Measurements from ENCODE around the gene CLSTN2.

CLSTN2 gene

GRCh38 chr3:140250010-140250855 is 315.2 kb downstream of the CLSTN2 start:
- TF ChIP-seq POLR2AphosphoS5 (IDR thresholded peaks at IDR 0.05; ENCODE audit: low read depth, low read length) (no peak), TAF1 (IDR thresholded peaks at IDR 0.05; ENCODE audit: low read depth, low read length) (no peak), PAX5 (IDR thresholded peaks at IDR 0.05; ENCODE audit: insufficient read depth, low read length, severe bottlenecking) (no peak), POLR2A (IDR thresholded peaks at IDR 0.05; ENCODE audit: low read depth, low read length) (no peak), POU2F2 (IDR thresholded peaks at IDR 0.05; ENCODE audit: low read depth, low read length) (no peak), SPI1 (IDR thresholded peaks at IDR 0.05; ENCODE audit: low read depth, low read length) (no peak)
- DNase-seq (ENCODE audit: insufficient read length, low spot score) (no peak), FAIRE-seq (no peak)

GRCh38 chr3:140250945-140251344 is 316.0 kb downstream of the CLSTN2 start:
- TF ChIP-seq SPI1 (IDR thresholded peaks at IDR 0.05; ENCODE audit: low read depth, low read length) = no peak
- no peak for TF ChIP-seq POLR2A (IDR thresholded peaks at IDR 0.05; ENCODE audit: low read depth, low read length)
- FAIRE-seq (no peak), DNase-seq (ENCODE audit: insufficient read length, low spot score) (no peak)

- FAIRE-seq (no peak), DNase-seq (ENCODE audit: insufficient read length, low spot score) (no peak)
- TF ChIP-seq PAX5 (IDR thresholded peaks at IDR 0.05; ENCODE audit: insufficient read depth, low read length, severe bottlenecking) (no peak), TAF1 (IDR thresholded peaks at IDR 0.05; ENCODE audit: low read depth, low read length) (no peak), POLR2A (IDR thresholded peaks at IDR 0.05; ENCODE audit: low read depth, low read length) (no peak), POU2F2 (IDR thresholded peaks at IDR 0.05; ENCODE audit: low read depth, low read length) (no peak), SPI1 (IDR thresholded peaks at IDR 0.05; ENCODE audit: low read depth, low read length) (no peak), POLR2AphosphoS5 (IDR thresholded peaks at IDR 0.05; ENCODE audit: low read depth, low read length) (no peak)
Observed at GRCh38 chr3:140251678-140252077, 316.7 kb downstream of the CLSTN2 start.

GRCh38 chr3:140252812-140253656 is 318.0 kb downstream of the CLSTN2 start:
- TF ChIP-seq POLR2AphosphoS5 (IDR thresholded peaks at IDR 0.05; ENCODE audit: low read depth, low read length) (no peak), SPI1 (IDR thresholded peaks at IDR 0.05; ENCODE audit: low read depth, low read length) (no peak), POLR2A (IDR thresholded peaks at IDR 0.05; ENCODE audit: low read depth, low read length) (no peak), TAF1 (IDR thresholded peaks at IDR 0.05; ENCODE audit: low read depth, low read length) (no peak), POU2F2 (IDR thresholded peaks at IDR 0.05; ENCODE audit: low read depth, low read length) (no peak), PAX5 (IDR thresholded peaks at IDR 0.05; ENCODE audit: insufficient read depth, low read length, severe bottlenecking) (no peak)
- DNase-seq (ENCODE audit: insufficient read length, low spot score) (no peak), FAIRE-seq (no peak)

- no peak for TF ChIP-seq SPI1 (IDR thresholded peaks at IDR 0.05; ENCODE audit: low read depth, low read length)
- no peak for TF ChIP-seq POU2F2 (IDR thresholded peaks at IDR 0.05; ENCODE audit: low read depth, low read length)
- no peak for TF ChIP-seq POLR2A (IDR thresholded peaks at IDR 0.05; ENCODE audit: low read depth, low read length)
- no peak for TF ChIP-seq POLR2AphosphoS5 (IDR thresholded peaks at IDR 0.05; ENCODE audit: low read depth, low read length)
- no peak for TF ChIP-seq PAX5 (IDR thresholded peaks at IDR 0.05; ENCODE audit: insufficient read depth, low read length, severe bottlenecking)
- no peak for TF ChIP-seq TAF1 (IDR thresholded peaks at IDR 0.05; ENCODE audit: low read depth, low read length)
- FAIRE-seq (no peak), DNase-seq (ENCODE audit: insufficient read length, low spot score) (no peak)
Observed at GRCh38 chr3:140258222-140258724, 323.3 kb downstream of the CLSTN2 start.

- DNase-seq (ENCODE audit: insufficient read length, low spot score) = no peak
- FAIRE-seq = no peak
- TF ChIP-seq TAF1 (IDR thresholded peaks at IDR 0.05; ENCODE audit: low read depth, low read length) = no peak
Observed at GRCh38 chr3:140265302-140265701, 330.3 kb downstream of the CLSTN2 start.

GRCh38 chr3:140268103-140268502 is 333.1 kb downstream of the CLSTN2 start:
- no peak for FAIRE-seq
- TF ChIP-seq POLR2A (IDR thresholded peaks at IDR 0.05; ENCODE audit: low read depth, low read length) (no peak), PAX5 (IDR thresholded peaks at IDR 0.05; ENCODE audit: insufficient read depth, low read length, severe bottlenecking) (no peak), POU2F2 (IDR thresholded peaks at IDR 0.05; ENCODE audit: low read depth, low read length) (no peak), SPI1 (IDR thresholded peaks at IDR 0.05; ENCODE audit: low read depth, low read length) (no peak), POLR2AphosphoS5 (IDR thresholded peaks at IDR 0.05; ENCODE audit: low read depth, low read length) (no peak), TAF1 (IDR thresholded peaks at IDR 0.05; ENCODE audit: low read depth, low read length) (no peak)
- no peak for DNase-seq (ENCODE audit: insufficient read length, low spot score)

- TF ChIP-seq POU2F2 (IDR thresholded peaks at IDR 0.05; ENCODE audit: low read depth, low read length) (no peak), POLR2AphosphoS5 (IDR thresholded peaks at IDR 0.05; ENCODE audit: low read depth, low read length) (no peak), SPI1 (IDR thresholded peaks at IDR 0.05; ENCODE audit: low read depth, low read length) (no peak), TAF1 (IDR thresholded peaks at IDR 0.05; ENCODE audit: low read depth, low read length) (no peak), PAX5 (IDR thresholded peaks at IDR 0.05; ENCODE audit: insufficient read depth, low read length, severe bottlenecking) (no peak), POLR2A (IDR thresholded peaks at IDR 0.05; ENCODE audit: low read depth, low read length) (no peak)
- DNase-seq (ENCODE audit: insufficient read length, low spot score) = no peak
- FAIRE-seq = no peak
Observed at GRCh38 chr3:140268610-140269009, 333.6 kb downstream of the CLSTN2 start.

- FAIRE-seq = no peak
- TF ChIP-seq SPI1 (IDR thresholded peaks at IDR 0.05; ENCODE audit: low read depth, low read length) = no peak
- no peak for TF ChIP-seq TAF1 (IDR thresholded peaks at IDR 0.05; ENCODE audit: low read depth, low read length)
- TF ChIP-seq POU2F2 (IDR thresholded peaks at IDR 0.05; ENCODE audit: low read depth, low read length) = no peak
- no peak for DNase-seq (ENCODE audit: insufficient read length, low spot score)
Observed at GRCh38 chr3:140270329-140270728, 335.3 kb downstream of the CLSTN2 start.
